GM18907 (cell line): ENCODE measurements around the gene ADGRV1.
"Not testable (repeated sequence)": the region's sequence is repeated elsewhere in the genome, so short reads cannot be mapped to it uniquely, and the experiment has no call there.

Source experiments
- ATAC-seq: cut with Tn5 transposase; IDR thresholded peaks from one replicate; pipeline ENCODE4 v1.9.1; 2021; ENCODE audit warnings: mild to moderate bottlenecking, moderate library complexity; ENCODE audit not compliant: unreplicated experiment

ADGRV1 gene

GRCh38 chr5:91049112-91049511, 490.5 kb downstream of the ADGRV1 start:
- ATAC-seq, result no peak

- no peak for ATAC-seq
Observed at GRCh38 chr5:91049800-91050199, 491.2 kb downstream of the ADGRV1 start.

DNA sequence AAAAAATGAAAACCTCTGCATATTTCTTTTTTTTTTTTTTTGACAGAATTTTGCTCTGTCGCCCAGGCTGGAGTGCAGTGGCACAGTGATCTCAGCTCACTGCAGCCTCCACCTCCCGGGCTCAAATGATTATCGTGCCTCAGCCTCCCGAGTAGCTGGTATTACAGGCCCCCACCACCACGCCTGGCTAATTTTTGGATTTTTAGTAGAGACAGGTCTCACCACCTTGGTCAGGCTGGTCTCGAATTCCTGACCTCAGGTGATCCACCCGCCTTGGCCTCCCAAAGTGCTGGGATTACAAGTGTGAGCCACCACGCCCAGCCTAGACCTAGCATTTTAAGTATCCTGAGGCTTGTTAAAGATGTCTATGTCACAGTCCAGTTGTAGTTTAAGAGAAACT, 493.8 kb downstream of the ADGRV1 start:
- not testable (repeated sequence) for ATAC-seq

DNA sequence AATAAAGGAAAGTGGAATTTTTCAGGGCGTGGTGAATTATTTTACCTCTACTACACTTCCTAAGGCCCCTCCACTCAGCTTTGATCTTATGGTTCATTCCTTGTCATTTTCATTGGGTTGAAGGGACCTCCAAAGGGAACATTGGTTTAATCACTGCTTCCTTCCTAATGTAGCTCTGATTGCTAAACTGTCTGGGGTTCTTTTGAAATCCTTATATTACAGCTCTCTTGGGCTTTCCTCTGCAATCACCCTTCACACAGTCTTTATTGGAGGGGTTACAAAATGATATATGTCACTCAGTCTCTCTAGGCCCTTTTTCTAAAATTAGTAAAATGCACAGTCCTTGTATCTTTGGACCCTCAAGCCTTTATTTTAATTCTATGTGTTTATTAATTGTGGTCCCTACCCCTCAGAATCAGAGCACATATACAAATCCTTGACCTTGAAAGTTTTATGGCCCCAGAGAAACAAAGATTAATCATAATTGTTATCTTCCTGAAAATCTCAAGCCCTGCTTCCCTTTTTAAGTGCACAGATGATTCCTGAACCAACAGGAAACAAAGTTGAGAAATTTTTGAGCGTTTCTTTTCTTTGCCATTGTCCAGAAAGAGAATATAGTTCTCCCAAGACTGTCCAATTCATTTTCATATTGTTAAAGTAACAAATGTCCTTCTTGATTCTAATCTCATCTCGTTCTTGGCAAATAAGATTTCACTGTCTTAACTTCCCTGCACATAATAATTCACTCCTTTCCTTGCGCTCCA, 494.6 kb downstream of the ADGRV1 start:
- no peak for ATAC-seq

DNA sequence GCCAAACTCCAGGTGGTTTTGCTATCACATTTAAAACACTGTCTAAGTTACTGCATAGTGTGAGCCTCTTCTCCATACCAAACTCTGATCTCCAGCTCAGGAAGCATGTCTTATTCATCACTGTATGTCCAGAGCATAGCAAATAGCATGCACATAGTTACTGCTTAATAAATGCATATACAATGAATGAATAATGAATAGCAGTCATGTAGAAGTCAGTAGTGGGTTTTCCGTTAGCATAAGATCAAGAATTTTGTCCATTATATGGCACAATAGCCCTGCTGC, 495.1 kb downstream of the ADGRV1 start:
- ATAC-seq, result no peak

DNA sequence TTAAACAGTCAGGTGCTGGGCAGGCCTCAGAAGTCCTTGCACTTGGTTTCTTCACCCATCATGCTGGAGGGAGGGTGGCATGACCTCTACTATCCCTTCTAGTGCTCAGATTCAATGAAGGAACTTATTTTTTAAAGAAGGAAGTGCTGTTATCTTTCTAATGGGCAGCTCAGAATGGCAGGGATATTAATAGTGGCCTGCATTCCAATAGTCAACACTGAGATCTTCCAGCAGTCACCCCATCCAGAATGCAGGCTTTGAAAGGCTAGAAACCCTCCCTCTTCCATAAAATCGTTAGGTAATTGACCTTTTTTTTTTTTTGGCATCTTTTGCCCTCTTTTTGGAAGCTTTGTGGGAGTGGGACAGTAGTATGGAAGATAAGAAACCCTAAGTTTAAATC, 499.6 kb downstream of the ADGRV1 start:
- ATAC-seq, result no peak

DNA sequence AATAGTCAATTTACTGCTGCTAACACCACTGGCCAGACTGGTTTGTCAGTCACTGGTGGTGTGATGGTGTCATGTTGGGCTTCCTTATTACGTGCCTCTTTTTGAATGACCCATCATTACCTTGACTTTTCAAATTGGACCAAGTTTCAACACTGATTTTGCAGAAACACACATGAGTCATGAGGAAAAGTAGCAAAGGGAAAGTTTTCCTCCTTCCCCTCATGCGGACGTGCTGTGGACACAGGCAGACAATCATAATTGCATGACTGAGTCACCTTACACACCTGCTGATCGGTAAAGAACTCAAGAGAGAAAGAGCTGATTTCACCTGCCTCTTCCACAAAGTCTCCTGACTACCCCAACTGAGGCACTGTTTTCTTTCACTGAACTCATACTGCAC, 500.0 kb downstream of the ADGRV1 start:
- ATAC-seq, result no peak

DNA sequence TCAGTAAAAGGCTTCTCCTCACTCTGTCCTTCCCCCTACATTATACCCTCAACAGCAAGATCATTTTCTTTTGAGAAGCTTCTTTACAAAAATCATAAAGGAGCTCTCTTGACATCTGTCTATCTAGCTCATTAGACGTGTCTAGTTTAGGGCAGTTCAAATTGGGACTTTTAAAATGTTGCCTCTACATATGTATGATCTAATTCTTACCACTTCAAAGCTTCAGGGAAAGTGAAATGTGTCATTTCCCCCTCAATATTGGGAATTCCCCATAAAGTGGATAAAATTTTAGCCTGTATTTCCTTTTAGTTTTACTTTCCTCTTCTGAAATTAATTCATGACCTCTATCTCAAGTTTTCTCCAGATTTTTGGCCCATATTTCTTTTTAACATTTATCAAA, 500.8 kb downstream of the ADGRV1 start:
- peak; percentile 94 for ATAC-seq

GRCh38 chr5:91061094-91061493, 502.5 kb downstream of the ADGRV1 start:
- ATAC-seq, result no peak

- ATAC-seq, result peak; percentile 50
Observed at GRCh38 chr5:91061946-91062562, 503.5 kb downstream of the ADGRV1 start.

DNA sequence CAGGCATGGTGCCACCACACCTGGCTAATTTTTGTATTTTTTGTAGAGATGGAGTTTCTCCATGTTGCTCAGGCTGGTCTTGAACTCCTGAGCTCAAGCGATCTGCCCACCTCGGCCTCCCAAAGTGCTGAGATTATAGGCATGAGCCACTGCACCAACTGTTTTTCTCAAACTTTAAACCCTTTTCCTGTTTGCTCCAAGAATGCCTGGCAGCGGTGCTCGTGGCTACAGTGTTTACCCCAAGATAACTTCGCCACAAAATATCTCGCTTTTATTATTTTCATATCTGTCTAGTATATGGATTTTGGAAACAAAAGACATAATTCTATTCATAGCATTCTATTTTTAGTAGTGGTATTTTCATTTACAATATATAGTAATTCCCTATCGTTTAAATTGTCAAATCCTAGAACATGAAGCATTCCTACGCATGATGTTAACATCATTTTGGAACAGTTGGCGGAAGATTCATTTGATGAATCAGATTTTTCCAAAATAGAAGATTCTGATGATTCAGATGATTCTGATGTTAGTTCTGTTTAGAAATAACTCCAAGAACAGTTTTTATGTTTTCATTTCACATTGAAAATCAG, 504.6 kb downstream of the ADGRV1 start:
- not testable (repeated sequence) for ATAC-seq

- no peak for ATAC-seq
Observed at GRCh38 chr5:91065496-91065895, 506.9 kb downstream of the ADGRV1 start.

DNA sequence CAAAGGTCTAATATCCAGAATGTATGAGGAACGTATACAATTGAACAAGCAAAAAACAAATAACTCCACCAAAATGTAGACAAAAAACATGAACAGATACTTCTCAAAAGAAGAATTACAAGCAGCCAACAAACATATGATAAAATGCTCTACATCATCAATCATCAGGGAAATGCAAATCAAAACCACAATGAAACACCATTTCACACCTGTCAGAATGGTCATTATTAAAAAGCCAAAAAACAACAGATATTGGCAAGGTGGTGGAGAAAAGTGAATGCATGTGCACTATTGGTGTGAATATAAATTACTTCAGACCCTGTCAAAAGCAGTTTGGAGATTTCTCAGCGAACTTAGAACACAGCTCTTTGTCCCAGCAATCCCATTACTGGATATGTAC, 510.8 kb downstream of the ADGRV1 start:
- no peak for ATAC-seq

GRCh38 chr5:91070761-91071550, 512.4 kb downstream of the ADGRV1 start:
- ATAC-seq, result no peak

DNA sequence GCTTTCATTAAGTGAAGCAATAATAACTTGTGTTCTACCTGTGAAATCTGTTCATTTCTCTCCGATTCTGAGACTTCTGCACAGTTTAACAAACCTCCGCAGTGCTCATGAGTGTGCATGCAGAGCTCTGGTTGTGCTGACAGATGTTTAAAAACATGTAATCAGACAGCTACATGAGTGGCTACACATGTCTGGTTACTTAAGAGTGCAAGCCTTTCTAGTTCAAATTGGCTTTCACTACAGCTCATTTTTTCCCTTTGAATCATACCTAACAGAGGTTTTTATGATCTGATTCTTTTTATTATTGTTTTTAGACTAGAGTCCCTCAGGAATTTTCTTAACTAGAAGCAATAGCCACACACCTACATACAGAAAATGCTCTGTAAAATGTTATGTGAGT, 514.3 kb downstream of the ADGRV1 start:
- ATAC-seq, result no peak

GRCh38 chr5:91074615-91075014, 516.0 kb downstream of the ADGRV1 start:
- ATAC-seq, result peak; percentile 92

- no peak for ATAC-seq
Observed at GRCh38 chr5:91076138-91076537, 517.5 kb downstream of the ADGRV1 start.

DNA sequence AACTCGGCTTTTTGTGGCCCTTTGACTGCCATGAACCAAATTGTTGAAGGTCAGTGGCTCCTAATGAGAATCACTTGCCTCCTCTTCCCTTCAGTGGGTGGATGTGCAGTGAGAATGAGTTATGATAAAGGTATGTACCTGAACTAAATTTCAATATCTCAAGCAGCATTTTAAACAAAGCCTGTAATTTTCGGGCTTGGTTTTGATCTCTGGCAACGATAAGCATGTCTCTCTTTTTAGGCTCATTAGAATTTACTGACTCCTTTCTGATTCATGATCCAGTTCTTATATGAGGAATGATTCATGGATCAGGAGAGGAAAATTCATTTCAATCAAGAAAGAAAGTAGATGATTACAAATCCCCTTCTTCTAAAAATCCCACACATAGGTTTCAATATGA, 519.0 kb downstream of the ADGRV1 start:
- ATAC-seq, result no peak

DNA sequence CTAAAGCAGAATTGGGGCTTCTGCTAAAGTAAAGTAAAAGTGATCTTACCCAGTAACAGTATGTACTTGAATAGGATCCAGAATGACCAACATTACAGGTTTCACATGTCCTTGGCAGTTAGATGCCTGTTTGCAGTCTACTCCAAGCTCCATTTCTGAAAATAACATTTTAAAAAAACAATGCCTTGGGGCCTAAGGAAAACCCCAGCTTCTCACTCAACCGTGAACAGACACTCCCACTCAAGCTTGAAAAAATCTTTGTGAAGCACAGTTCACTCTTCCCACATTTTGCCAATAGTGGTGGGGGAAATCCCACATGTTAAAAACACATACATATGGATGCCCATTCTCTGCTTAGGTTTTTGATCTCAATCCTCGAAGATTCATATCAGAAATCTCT, 520.4 kb downstream of the ADGRV1 start:
- ATAC-seq, result no peak

DNA sequence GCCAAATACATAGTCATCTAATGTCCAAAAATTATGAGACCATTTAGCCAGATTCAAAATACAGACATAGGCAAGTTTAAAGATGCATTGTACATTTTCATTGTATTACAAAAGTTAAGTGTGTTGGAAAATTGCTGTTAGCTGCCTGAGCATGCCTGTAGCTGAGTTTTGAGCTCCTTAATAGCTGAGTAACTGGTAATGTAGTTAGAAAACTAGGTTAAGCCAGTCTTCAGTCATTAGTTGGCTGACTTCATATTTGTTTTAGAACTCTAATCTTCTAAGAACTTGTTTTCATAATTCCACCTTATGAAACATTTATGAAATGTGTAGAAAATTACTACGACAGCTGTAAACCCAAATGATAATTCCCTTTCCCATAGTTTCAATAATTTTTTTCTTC, 531.2 kb downstream of the ADGRV1 start:
- ATAC-seq, result no peak

DNA sequence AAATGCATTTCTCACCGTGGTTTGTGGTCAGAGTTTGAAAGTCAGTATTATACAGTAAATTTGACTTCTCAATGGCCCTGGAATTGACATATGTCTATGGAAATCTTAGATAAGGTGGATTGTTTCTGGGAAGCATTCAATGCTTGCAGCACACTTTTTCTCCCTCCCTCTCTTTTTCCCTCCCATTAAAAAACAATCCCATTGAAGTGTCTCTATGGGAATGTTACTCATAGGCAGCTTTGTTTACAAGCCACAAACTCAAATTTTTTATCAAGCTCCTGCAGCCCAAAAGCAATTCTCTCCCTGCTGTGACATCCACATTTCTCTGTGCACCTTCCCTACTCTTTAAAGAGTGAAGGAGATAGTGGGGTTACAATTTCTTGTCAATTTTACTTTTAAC, 532.4 kb downstream of the ADGRV1 start:
- no peak for ATAC-seq
